NCI-H510A (cell line): ENCODE data around the gene GATA6.

ENCODE experiments used
- DNase-seq: peaks from one replicate; lab custom pipeline; 2025; lab: John Stamatoyannopoulos, UW

GATA6 gene

DNA sequence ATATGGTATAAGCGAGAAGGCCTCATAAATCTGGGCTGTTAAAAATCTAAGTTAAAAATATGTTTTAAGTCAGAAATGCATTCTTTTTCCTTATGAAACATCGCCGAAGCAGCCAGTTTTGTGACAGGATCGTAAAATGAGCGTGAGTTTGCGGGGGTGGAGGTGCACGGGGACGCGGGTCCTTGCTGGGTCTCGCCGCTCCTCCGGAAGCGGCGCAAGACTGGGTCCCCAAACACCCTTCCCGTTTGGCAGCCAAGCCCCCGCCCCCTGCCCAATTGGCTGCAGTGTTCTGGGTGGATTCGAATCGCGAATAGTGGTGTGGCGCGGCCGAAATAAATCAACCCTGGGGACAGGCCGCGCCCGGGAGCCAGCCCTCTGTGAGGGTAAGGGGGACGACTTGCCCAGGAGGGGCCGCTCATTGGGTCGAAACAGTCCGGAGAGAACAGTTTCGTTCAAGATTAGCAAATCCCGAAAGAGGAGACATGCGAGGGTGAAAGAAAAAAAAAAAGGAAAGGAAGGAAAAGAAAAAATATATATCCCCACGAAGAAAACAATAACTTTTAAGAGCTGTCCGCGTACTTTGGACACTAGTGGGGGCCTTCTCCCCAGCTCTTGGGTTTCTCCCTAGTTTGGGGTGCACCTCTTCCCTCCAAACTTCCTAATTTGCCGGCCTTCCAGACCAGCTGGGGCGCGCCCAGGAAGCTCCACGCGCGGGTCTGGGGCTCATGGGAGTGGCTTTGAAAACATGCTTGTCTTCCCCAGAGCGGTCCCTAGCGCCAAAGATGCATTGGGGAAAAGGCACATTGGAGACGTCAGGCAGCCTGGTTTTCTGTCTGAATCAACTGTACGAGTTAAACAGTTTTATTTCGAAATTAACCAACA lies 3.1 kb upstream of the GATA6 start:
- no peak for DNase-seq

- DNase-seq = no peak
These were observed 2.3 kb upstream of the GATA6 start for GRCh38 chr18:22167091-22167470.

GRCh38 chr18:22167471-22168241 lies 1.7 kb upstream of the GATA6 start:
- DNase-seq = no peak

DNA sequence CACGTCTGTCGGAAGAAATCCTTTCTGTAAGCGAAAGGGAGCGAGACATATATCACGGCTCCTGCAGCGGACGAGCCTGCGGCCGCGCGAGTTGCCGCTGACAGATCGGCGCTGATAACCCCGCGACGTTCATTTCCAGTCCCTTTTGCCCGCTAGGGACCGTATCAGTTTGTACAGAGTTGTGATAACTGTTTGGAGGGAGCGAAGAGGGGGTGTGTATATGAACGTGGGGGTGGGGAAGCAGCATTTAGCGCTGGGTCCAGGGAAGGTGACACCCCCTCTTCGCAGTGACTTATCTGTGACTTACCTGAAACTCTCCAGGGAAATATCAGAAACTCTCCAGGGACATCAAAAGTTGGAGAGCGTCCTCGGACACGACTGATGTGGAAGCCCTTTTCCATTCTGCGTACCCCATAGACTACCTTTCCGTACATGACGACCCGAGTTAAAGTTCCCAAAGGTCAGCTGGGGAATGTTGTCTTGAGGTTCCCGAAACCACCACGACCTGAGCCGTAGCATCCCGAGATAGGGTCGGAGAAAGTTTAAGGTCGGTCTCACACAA lies 948 bp upstream of the GATA6 start:
- DNase-seq = no peak

GRCh38 chr18:22169889-22170420 lies 566 bp downstream of the GATA6 start:
- no peak for DNase-seq

DNA sequence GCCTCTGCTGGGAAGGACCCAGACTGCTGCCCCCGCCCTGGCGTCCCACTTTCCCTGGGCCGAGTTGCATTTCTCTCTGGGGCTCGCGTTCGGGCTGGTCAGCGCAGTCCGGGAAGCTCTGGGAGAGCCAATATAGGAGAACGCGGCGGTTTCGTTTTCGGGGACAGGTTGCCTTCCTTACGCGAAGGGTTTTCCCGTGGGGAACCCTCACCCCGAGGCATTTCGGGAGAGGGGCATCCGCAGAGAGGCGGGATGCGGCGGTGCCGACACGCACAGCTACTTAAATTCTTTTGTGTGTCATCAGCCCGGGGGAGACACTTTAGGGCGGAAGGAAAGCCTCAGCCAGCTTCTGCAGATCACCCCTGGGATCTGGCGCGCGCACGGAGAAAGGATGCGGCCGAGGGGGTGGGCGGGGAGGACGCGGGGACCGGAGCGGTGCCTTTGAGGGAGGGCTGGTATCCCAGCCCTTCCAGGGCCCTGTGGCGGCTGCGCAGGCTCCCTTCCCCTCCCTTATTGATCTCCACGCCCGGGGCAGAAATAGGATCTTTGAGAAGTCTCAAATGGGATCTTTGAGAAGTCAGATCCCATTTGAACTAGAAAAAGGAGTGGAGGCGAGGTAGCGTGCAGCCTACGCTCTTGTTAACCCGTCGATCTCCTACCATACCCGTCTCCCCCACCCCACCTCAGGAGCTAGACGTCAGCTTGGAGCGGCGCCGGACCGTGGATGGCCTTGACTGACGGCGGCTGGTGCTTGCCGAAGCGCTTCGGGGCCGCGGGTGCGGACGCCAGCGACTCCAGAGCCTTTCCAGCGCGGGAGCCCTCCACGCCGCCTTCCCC lies 1.2 kb downstream of the GATA6 start:
- DNase-seq = no peak

DNA sequence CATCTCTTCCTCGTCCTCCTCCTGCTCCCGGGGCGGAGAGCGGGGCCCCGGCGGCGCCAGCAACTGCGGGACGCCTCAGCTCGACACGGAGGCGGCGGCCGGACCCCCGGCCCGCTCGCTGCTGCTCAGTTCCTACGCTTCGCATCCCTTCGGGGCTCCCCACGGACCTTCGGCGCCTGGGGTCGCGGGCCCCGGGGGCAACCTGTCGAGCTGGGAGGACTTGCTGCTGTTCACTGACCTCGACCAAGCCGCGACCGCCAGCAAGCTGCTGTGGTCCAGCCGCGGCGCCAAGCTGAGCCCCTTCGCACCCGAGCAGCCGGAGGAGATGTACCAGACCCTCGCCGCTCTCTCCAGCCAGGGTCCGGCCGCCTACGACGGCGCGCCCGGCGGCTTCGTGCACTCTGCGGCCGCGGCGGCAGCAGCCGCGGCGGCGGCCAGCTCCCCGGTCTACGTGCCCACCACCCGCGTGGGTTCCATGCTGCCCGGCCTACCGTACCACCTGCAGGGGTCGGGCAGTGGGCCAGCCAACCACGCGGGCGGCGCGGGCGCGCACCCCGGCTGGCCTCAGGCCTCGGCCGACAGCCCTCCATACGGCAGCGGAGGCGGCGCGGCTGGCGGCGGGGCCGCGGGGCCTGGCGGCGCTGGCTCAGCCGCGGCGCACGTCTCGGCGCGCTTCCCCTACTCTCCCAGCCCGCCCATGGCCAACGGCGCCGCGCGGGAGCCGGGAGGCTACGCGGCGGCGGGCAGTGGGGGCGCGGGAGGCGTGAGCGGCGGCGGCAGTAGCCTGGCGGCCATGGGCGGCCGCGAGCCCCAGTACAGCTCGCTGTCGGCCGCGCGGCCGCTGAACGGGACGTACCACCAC lies 2.1 kb downstream of the GATA6 start:
- DNase-seq = no peak

DNA sequence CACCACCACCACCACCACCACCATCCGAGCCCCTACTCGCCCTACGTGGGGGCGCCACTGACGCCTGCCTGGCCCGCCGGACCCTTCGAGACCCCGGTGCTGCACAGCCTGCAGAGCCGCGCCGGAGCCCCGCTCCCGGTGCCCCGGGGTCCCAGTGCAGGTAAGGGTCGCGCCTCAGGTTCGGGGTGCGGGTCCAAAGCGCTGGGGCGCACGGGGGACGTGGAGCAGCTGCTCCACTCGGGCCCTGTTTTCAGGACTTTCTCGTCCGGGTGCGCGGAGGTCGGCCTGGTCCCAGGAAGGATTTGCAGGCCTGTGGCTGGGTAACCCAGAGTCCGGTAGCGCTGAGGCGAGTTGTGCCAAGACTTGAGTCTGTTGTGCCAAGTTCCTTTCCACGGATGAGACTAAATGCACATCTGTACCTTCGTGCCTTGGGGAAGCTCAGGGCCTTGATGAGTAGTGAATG lies 2.8 kb downstream of the GATA6 start:
- DNase-seq = no peak

GRCh38 chr18:22172594-22173049 lies 3.2 kb downstream of the GATA6 start:
- DNase-seq = no peak

DNA sequence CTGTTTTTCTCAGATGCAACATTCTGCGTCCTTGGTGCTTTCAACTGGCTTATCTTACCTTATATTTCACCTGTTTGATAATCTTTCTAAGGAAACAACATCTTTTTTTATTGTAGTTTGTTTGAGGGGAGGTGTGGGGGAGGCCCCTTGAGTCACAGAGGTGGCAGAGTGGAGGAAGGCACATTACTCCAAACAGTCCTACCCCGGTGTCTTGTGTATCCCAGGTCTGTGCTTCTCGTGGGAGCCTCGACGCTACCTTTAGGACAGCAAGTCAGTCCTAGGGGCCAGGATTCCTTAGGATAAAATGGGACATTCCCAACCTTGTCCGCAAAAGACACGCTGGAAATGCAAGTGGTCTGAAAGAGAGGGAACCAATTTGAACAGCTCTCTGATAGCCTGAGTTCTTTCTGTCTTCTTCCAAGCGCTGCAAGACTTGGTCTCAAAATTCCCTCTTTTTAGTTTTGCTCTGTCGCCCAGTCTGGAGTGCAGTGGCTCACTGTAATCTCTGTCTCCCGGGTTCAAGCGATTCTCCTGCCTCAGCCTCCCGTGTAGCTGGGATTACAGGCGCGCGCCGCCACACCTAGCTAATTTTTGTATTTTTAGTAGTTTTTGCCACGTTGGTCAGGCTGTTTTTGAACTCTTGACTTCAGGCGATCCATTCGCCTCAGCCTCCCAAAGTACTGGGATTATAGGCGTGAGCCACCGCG lies 4.0 kb downstream of the GATA6 start:
- no peak for DNase-seq

- no peak for DNase-seq
These were observed 4.5 kb downstream of the GATA6 start for GRCh38 chr18:22173928-22174301.

- DNase-seq = no peak
These were observed 5.2 kb downstream of the GATA6 start for GRCh38 chr18:22174341-22175145.

- no peak for DNase-seq
These were observed 6.0 kb downstream of the GATA6 start for GRCh38 chr18:22175346-22175745.

GRCh38 chr18:22176420-22177326 lies 7.3 kb downstream of the GATA6 start:
- DNase-seq = no peak

DNA sequence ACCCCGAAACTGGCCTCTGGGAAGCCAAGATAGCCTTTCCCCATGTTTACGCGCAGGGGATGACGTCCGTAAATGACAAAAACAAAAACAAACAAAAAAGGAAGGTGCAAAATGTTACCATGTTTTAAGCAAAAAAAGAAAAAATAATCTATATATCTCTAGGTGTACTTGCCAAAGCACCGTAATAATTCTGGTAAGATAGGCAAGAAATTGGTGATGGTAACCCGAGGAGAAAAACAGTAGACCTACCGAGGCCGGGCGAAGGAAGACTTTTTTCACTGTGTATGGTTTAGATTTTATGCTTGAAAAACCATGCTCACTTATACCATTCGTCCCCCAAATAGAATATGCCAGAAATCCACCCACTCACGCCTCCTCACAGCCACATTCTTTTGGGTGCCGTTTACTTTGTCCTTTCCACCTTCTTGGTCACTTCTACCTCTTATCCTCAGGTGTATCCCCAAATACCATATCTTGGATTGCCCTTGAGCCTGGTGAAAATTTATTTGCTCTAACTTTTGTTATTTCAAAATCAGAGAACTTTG lies 8.0 kb downstream of the GATA6 start:
- no peak for DNase-seq

DNA sequence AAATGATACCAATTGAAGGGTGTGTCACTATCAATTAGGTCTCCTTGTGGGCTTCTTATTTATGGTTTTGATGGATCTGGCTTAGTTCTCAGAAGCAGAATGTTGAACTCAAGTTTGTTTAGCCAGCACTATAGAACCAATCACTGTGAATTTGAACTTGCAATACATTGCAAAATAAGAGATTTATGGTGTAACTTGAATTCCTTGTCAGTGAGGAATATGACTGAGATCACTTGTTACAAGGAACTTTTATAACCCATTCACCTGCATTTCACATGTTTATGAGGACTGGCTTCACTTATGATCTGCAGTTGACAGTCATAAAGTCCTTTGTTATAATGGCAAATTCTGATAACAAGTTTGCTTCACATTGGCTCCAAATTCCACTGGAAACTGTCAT lies 9.8 kb downstream of the GATA6 start:
- DNase-seq = no peak

GRCh38 chr18:22179631-22180030 lies 10.2 kb downstream of the GATA6 start:
- no peak for DNase-seq

- no peak for DNase-seq
These were observed 11.3 kb downstream of the GATA6 start for GRCh38 chr18:22180722-22181121.
